Endothelial cell (in vitro differentiated cells): ENCODE data around the gene ATXN10. TPM values are rescaled to one million over a fixed set of nuclear protein-coding genes. Genes with fewer than 3 reads are reported as not detected.
"Not testable (repeated sequence)": the region's sequence is repeated elsewhere in the genome, so short reads cannot be mapped to it uniquely, and the experiment has no call there.

Experiments used
- DNase-seq: peaks from one replicate; pipeline ENCODE4 v3.0.0; 2021; ENCODE audit warnings: low spot score
- H3K27ac Mint-ChIP-seq: one replicate; pipeline ENCODE4 v1.8.0; 2021; ENCODE audit warnings: mixed read lengths, inconsistent platforms; ENCODE audit not compliant: unreplicated experiment
- H3K27me3 Mint-ChIP-seq: one replicate; pipeline ENCODE4 v1.8.0; 2021; ENCODE audit warnings: mild to moderate bottlenecking, moderate library complexity, mixed read lengths, inconsistent platforms; ENCODE audit not compliant: unreplicated experiment
- H3K36me3 Mint-ChIP-seq: one replicate; pipeline ENCODE4 v1.8.0; 2021; ENCODE audit warnings: mild to moderate bottlenecking, low read depth, mixed read lengths, inconsistent platforms; ENCODE audit not compliant: unreplicated experiment
- H3K4me1 Mint-ChIP-seq: one replicate; pipeline ENCODE4 v1.8.0; 2021; ENCODE audit warnings: mild to moderate bottlenecking, mixed read lengths, inconsistent platforms; ENCODE audit not compliant: unreplicated experiment
- H3K4me3 Mint-ChIP-seq: one replicate; pipeline ENCODE4 v1.8.0; 2021; ENCODE audit warnings: mild to moderate bottlenecking, mixed read lengths, inconsistent platforms; ENCODE audit not compliant: unreplicated experiment
- H3K9me3 Mint-ChIP-seq: one replicate; pipeline ENCODE4 v1.8.0; 2021; ENCODE audit warnings: mixed read lengths, inconsistent platforms; ENCODE audit not compliant: unreplicated experiment
- CTCF ChIP-seq: fragments of 200-600 bp; sonication (generic); IDR thresholded peaks from one replicate; pipeline ENCODE4 v1.5.0; 2021; ENCODE audit warnings: antibody characterized with exemption; ENCODE audit not compliant: unreplicated experiment
- long read RNA-seq: library from polyadenylated mRNA; unstranded; transcript quantifications from one replicate; pipeline ENCODE4 v2.0.0, GENCODE V29; 2020; ENCODE audit not compliant: unreplicated experiment
- total RNA-seq: library from RNA; stranded (reverse); fragmentation: NEBNext Ultra II Directional; extraction: Animal tissue kit (Norgen Biotek cat#: 25700); gene quantifications from one replicate; pipeline ENCODE4 v1.2.1, GENCODE V29; 2021; ENCODE audit not compliant: unreplicated experiment

The ATXN10 gene, protein sequence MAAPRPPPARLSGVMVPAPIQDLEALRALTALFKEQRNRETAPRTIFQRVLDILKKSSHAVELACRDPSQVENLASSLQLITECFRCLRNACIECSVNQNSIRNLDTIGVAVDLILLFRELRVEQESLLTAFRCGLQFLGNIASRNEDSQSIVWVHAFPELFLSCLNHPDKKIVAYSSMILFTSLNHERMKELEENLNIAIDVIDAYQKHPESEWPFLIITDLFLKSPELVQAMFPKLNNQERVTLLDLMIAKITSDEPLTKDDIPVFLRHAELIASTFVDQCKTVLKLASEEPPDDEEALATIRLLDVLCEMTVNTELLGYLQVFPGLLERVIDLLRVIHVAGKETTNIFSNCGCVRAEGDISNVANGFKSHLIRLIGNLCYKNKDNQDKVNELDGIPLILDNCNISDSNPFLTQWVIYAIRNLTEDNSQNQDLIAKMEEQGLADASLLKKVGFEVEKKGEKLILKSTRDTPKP
- 152 TPM for total RNA-seq
- long read RNA-seq, transcript ATXN10-201 (12 exons, 3,329 nt), result major isoform, 110 of 118 reads
- long read RNA-seq, partial matches to known transcripts, result 2 of 118 reads
- long read RNA-seq, other reads (novel, unspliced or antisense), result 5 of 118 reads

DNA sequence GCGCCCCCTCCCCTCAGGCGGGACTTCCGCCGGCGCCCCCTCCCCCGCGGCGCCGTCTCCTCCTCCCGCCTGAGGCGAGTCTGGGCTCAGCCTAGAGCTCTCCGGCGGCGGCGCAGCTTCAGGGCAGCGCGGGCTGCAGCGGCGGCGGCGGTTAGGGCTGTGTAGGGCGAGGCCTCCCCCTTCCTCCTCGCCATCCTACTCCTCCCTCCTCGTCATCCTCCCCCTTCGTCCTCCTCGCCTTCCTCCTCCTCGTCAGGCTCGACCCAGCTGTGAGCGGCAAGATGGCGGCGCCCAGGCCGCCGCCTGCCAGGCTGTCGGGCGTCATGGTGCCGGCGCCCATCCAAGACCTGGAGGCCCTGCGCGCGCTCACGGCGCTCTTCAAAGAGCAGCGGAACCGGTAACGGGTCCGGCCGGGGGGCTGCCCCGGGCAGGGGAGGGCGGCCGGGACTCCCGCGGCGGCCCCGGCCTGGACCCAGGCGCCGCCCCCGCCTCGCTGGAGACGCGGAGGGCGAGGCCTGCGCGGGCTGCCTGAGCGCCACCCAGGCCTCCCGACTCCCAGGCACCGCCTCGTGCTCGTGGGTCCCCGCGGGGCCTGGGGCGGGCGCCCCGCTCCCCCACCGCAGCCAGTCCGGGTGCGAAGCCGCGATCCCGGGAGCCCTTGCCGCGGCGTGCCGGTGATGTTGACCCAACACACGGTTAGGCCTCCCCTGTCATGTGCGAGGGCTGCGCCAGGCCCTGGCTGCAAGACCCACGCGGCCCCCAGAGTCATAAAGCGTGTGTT is at the start of gene ATXN10:
Gene ATXN10, plus strand, starts transcription at position 52 of the 781 bp plus-strand sequence. Its CDS starts 230 bp downstream, at position 282.
- Mint-ChIP-seq H3K36me3 (no peaks in the 10 kb centered on the region), H3K27ac (peak within 1 kb of the TSS; percentile 61), H3K4me3 (peak within 1 kb of the TSS; percentile 95), H3K27me3 (no peaks in the 10 kb centered on the region), H3K9me3 (no peaks in the 10 kb centered on the region), H3K4me1 (peaks cover 18% of the 10 kb centered on the region)
- TF ChIP-seq CTCF, result no peak
- peak; percentile 74 for DNase-seq

- H3K9me3 Mint-ChIP-seq, result no peaks in the 10 kb centered on the region
- no peak for DNase-seq
- no peaks in the 10 kb centered on the region for H3K27me3 Mint-ChIP-seq
- no peak for TF ChIP-seq CTCF
- H3K4me3 Mint-ChIP-seq, result no peak overlapping the region
- H3K36me3 Mint-ChIP-seq, result no peaks in the 10 kb centered on the region
- no peaks in the 10 kb centered on the region for H3K4me1 Mint-ChIP-seq
- H3K27ac Mint-ChIP-seq, result no peak overlapping the region
Observed at GRCh38 chr22:45621836-45622600, 49.6 kb upstream of the ATXN10 start.

DNA sequence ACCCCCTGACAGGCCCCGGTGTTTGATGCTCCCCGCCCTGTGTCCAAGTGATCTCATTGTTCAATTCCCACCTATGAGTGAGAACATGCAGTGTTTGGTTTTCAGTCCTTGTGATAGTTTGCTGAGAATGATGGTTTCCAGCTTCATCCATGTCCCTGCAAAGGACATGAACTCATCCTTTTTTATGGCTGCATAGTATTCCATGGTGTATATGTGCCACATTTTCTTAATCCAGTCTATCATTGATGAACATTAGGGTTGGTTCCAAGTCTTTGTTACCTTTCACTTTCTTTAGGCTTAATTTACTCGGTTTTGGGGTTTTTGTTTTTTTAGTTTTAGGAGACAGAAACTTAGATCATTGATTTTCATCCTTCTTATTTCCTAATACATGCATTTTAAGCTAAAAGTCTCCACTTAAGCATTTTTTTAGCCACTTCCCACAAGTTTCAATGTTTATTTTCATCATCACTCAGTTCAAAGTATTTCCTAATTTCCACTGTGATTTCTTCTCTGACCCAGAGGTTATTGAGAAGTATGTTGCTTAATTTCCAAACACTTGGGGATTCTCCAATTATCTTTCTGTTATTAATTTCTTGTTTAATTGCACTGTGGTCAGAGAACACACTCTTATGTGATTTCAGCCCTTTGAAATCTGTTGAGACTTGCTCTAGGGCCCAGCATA is 48.0 kb upstream of the ATXN10 start:
- H3K4me1 Mint-ChIP-seq, H3K9me3 Mint-ChIP-seq, H3K27me3 Mint-ChIP-seq, DNase-seq, H3K36me3 Mint-ChIP-seq, H3K4me3 Mint-ChIP-seq, H3K27ac Mint-ChIP-seq: not testable (repeated sequence)

DNA sequence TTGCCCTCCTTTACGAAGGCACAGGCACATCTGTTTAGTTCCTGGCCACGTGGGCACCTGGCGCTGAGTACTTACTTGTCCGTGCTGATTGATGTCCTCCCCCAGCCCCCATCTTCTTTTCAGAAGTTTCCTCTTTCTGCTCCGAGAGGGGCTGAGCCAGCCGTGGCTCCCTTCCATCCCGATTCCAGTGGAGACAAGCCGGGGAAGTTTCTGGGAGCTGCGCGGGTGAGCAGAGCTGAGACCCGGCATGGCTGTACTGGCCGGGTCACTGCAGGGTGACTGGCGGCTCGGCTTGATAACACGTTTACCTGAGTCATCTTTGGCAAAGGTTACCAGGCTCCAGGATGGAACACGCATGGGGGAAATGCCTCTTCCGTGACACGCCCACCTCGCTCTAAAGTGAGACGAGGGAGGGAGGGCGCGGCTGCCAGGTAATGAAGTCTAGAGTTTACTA is 45.4 kb upstream of the ATXN10 start:
- Mint-ChIP-seq H3K9me3 (no peaks in the 10 kb centered on the region), H3K27ac (no peak overlapping the region), H3K4me3 (no peak overlapping the region), H3K27me3 (peaks cover 2% of the 10 kb centered on the region), H3K36me3 (no peaks in the 10 kb centered on the region), H3K4me1 (peaks cover 13% of the 10 kb centered on the region)
- no peak for DNase-seq
- TF ChIP-seq CTCF, result no peak
